Urothelium cell line (cell line): ENCODE results near the gene STK32B.

Experiments used
- DNase-seq: peaks from one replicate; pipeline ENCODE4 v3.0.0; 2011; ENCODE audit warnings: low spot score, mixed read lengths
- FAIRE-seq: peaks from 2 replicates; lab custom pipeline; 2011; peaks lifted over from hg19 to GRCh38; lab: Jason Lieb, UNC

STK32B gene

GRCh38 chr4:5497489-5497888 lies 446.2 kb downstream of the STK32B start:
- FAIRE-seq (no peak), DNase-seq (no peak)

GRCh38 chr4:5500165-5500564 lies 448.9 kb downstream of the STK32B start:
- DNase-seq = peak; percentile 17
- no peak for FAIRE-seq

- no peak for DNase-seq
- no peak for FAIRE-seq
Observed at GRCh38 chr4:5503336-5503936, 452.2 kb downstream of the STK32B start.

- no peak for DNase-seq
- no peak for FAIRE-seq
Observed at GRCh38 chr4:5504486-5504885, 453.2 kb downstream of the STK32B start.

GRCh38 chr4:5510504-5510903 lies 459.2 kb downstream of the STK32B start:
- no peak for FAIRE-seq

GRCh38 chr4:5511791-5512190 lies 460.5 kb downstream of the STK32B start:
- no peak for DNase-seq

More at GRCh38 chr4:5510504-5510903, 459.2 kb downstream of the STK32B start:
- DNase-seq = no peak

GRCh38 chr4:5515646-5516045 lies 464.4 kb downstream of the STK32B start:
- DNase-seq = no peak
- no peak for FAIRE-seq

More at GRCh38 chr4:5511791-5512190, 460.5 kb downstream of the STK32B start:
- FAIRE-seq = no peak

GRCh38 chr4:5517372-5517771 lies 466.1 kb downstream of the STK32B start:
- DNase-seq = no peak
- FAIRE-seq = no peak

GRCh38 chr4:5524446-5525299 lies 473.4 kb downstream of the STK32B start:
- no peak for FAIRE-seq
- no peak for DNase-seq

- FAIRE-seq (no peak), DNase-seq (no peak)
Observed at GRCh38 chr4:5526080-5526846, 475.0 kb downstream of the STK32B start.

- FAIRE-seq (no peak), DNase-seq (no peak)
Observed at GRCh38 chr4:5527211-5527610, 475.9 kb downstream of the STK32B start.

GRCh38 chr4:5528031-5528436 lies 476.8 kb downstream of the STK32B start:
- FAIRE-seq (no peak), DNase-seq (no peak)

GRCh38 chr4:5532100-5532499 lies 480.8 kb downstream of the STK32B start:
- no peak for FAIRE-seq
- DNase-seq = no peak

- FAIRE-seq (no peak), DNase-seq (no peak)
Observed at GRCh38 chr4:5539584-5539983, 488.3 kb downstream of the STK32B start.

GRCh38 chr4:5541169-5541568 lies 489.9 kb downstream of the STK32B start:
- FAIRE-seq (no peak), DNase-seq (no peak)

GRCh38 chr4:5543681-5544080 lies 492.4 kb downstream of the STK32B start:
- FAIRE-seq = no peak
- no peak for DNase-seq

GRCh38 chr4:5544762-5545161 lies 493.5 kb downstream of the STK32B start:
- FAIRE-seq = no peak

GRCh38 chr4:5545271-5545670 lies 494.0 kb downstream of the STK32B start:
- DNase-seq = no peak
- no peak for FAIRE-seq

More at GRCh38 chr4:5544762-5545161, 493.5 kb downstream of the STK32B start:
- no peak for DNase-seq

GRCh38 chr4:5547651-5548249 lies 496.5 kb downstream of the STK32B start:
- no peak for DNase-seq
- no peak for FAIRE-seq
